NOMO-1 (cell line): ENCODE data around the gene DHRS4L2.
"Not testable (repeated sequence)": the region's sequence is repeated elsewhere in the genome, so short reads cannot be mapped to it uniquely, and the experiment has no call there.

Source experiments
- DNase-seq, 2 experiments: peaks; one replicate each; lab custom pipeline; 2025; ENCODE audit not compliant: unreplicated experiment in 2 of 2; lab: John Stamatoyannopoulos, UW

Gene DHRS4L2

GRCh38 chr14:23970283-23970659 is 18.5 kb upstream of the DHRS4L2 start:
- not testable (repeated sequence) for DNase-seq

GRCh38 chr14:23973178-23973577 is 15.6 kb upstream of the DHRS4L2 start:
- not testable (repeated sequence) for DNase-seq

GRCh38 chr14:23974041-23974440 is 14.7 kb upstream of the DHRS4L2 start:
- DNase-seq: not testable (repeated sequence)

GRCh38 chr14:23977208-23977607 is 11.5 kb upstream of the DHRS4L2 start:
- DNase-seq: not testable (repeated sequence)

- not testable (repeated sequence) for DNase-seq
These were observed 6.5 kb upstream of the DHRS4L2 start for GRCh38 chr14:23981951-23982813.

- no peak for DNase-seq
These were observed 3.7 kb upstream of the DHRS4L2 start for GRCh38 chr14:23984891-23985602.

- not testable (repeated sequence) for DNase-seq
These were observed 514 bp upstream of the DHRS4L2 start for GRCh38 chr14:23988223-23988606.

GRCh38 chr14:23989734-23990445 is 1.2 kb downstream of the DHRS4L2 start:
- DNase-seq: not testable (repeated sequence)

- DNase-seq: not testable (repeated sequence)
These were observed 2.2 kb downstream of the DHRS4L2 start for GRCh38 chr14:23990961-23991360.

GRCh38 chr14:23993042-23993441 is 4.3 kb downstream of the DHRS4L2 start:
- not testable (repeated sequence) for DNase-seq

- DNase-seq: not testable (repeated sequence)
These were observed 7.3 kb downstream of the DHRS4L2 start for GRCh38 chr14:23996009-23996408.

GRCh38 chr14:23996825-23997224 is 8.1 kb downstream of the DHRS4L2 start:
- not testable (repeated sequence) for DNase-seq

- DNase-seq: not testable (repeated sequence)
These were observed 10.9 kb downstream of the DHRS4L2 start for GRCh38 chr14:23999640-24000039.

- DNase-seq: not testable (repeated sequence)
These were observed 12.3 kb downstream of the DHRS4L2 start for GRCh38 chr14:24001078-24001477.

GRCh38 chr14:24001679-24002078 is 12.9 kb downstream of the DHRS4L2 start:
- DNase-seq: peak; percentile 44 to 71

GRCh38 chr14:24006471-24006816 is 17.7 kb downstream of the DHRS4L2 start:
- DNase-seq: not testable (repeated sequence)

- DNase-seq: peak in 1 of 2 experiments; percentile 16
These were observed 18.3 kb downstream of the DHRS4L2 start for GRCh38 chr14:24006817-24007652.

- no peak for DNase-seq
These were observed 22.3 kb downstream of the DHRS4L2 start for GRCh38 chr14:24011051-24011450.

- DNase-seq: not testable (repeated sequence)
These were observed 24.1 kb downstream of the DHRS4L2 start for GRCh38 chr14:24012726-24013273.
